ENCODE measurements around the gene NUAK1.

The NUAK1 gene

DNA sequence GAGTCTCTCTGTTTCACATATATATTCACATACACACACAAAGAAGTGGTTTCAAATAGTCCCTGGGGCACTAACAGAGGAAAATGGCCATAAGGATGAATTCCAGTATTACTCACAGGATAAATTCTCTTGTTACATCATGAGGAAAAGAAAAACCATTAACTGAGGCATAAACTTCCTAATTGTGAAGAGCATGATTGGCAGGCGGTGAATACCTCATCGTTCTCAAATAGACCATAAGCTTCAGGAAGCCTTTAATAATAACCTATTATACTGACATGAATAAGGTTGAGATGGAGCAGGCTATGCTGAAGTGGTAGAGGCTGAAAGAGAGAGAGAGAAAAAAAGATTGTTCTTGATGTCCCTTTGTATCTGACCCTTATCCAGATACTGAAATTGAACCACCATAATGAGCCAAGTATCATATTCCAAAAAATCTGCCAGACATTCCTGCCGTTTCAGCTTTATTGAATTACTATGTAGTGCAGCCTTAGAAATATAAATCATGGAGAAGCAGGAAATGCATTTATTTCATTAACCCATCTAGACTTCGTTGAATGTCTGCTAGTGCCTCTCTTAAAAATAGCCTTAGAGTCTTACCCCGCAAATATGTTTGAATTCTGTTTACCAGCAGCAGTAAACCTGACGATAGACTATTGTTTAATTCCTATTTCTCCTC, 86.8 kb downstream of the NUAK1 start:
- DNase-seq = no peak

DNA sequence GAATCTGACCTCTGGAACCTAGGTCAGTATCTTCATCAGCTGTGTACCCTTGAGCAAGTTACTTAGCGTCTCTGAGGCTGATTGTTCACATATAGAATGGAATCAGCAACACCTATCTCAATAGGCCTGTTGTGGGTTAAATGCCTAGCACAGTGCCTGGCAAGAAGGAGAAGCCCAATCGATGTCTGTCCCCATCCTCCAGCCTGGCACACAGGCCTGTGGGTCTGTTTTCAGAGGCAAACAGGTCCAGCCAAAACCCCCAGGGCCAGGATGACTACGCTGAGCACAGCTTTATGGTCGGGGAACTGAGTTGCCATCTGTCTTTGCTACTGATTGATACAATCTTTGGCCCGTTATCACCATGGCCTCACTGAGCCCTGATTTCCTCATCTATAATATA, 89.2 kb downstream of the NUAK1 start:
- DNase-seq = no peak

DNA sequence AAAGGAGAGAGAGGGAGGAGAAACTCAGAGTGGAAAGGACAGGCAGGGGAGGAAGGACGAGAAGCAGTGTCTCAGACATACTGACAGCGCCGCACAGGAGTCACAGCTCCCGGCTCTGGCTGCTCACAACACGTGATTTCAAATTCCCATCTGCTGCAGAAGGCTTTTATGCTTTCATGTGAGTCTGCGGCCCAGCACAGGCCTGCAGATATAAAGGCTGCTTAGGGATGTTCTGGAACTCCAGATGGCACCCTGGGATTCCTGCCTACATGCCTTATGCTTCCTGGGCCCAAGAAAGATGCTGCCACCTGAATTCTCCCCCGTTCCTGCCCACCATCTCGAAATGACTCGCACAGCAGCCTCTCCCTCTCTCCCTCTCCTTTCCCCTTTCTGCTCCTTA, 89.6 kb downstream of the NUAK1 start:
- DNase-seq = no peak

DNA sequence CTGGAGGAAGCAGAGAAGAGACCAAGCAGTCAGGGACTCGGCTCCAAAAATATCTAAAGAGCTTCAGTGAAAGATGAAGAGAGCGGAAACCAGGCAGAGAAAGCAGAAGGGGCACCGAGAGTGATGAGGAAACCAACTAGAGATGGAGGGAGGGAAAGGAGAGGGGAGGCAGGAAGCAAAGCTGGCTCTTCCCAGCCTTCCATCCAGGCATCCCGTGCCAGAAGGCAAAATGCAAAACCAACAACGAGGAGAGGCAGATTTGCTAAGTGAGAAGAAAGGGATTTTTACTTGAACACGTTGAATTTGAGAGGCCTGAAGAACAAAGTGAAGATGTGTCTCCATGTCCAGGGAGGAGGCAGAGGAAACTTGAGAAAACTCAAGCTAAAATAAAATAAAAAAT, 90.1 kb downstream of the NUAK1 start:
- no peak for DNase-seq

DNA sequence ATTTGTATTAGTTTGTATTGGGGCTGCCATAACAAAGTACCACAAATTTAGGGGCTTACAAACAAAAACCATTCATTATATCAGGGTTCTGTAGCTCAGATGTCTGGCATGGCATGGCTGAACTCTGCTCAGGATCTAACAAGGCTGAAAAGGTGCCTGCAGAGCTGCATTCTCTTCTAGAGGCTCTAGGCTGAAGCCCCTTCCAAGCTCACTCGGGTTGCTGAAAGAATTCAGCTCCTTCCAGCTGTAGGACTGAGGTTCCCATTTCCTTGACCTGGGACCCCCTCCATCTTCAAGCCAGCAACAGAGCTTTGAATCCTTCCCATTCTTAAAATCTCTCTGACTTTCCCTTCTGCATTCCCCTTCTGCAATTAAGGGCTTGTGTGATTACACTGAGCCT, 90.7 kb downstream of the NUAK1 start:
- DNase-seq = no peak

DNA sequence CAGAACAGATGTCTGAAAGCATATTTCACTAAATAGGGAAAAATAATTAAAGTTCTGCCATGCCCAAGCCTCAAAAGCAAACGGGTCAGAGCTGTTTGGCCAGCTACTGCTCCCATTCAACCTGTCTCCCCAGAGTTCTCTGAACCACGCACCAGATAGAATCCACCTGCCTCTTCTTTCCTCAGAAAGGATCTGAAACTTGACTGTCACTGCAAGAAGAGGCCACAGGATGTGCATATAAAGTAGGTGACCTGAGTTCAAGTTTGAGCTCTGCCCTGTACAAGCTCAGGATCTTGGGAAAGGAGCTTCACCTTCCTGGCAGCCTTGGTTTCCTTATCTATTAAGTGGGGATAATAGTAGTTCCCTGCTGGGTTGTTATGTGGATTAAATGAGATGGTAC, 91.8 kb downstream of the NUAK1 start:
- DNase-seq = no peak

DNA sequence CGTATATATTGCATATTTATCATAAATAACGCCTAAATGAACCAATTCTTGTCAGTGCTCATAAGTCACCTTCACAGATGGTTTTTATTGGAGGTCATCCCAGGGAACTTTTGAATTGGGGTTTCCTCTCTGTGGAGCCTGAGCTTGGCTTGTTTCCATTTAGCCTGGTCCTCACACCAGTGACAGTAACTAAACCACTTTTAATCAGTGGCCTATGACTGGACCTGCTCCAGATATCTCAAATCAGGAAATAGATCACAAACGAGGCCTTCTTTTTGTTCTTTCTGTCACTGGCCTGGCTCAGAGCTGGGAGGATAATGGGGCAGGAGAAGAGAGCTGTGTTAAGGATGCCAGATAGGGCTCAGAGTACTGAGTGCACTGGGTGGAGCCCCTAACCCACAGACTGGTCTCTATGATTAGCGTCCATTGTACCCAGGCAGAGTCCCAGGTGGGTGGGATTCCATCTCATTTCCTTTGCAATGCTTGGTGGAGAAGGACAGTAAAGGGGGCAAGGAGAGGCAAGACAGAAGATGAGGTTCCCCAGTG, 92.4 kb downstream of the NUAK1 start:
- DNase-seq = no peak

DNA sequence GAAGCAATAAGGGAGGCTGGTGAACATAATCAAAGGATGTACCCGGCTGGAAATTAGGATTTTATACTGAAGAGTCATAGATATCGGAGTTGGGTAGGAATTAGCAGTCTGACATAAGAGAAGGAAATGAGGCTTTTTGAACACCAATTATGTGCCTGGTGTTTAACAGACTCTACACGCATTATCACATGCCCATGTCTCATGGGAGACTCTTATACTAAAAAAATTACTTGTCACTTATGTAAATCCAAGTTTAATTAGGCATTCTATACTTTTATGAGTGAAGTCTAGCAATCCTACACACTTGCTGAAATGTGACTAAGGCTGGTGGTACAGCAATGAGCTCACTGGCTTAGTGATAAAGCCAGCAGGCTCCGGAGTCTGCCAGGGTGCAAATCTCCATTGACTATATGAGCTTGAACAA, 93.5 kb downstream of the NUAK1 start:
- DNase-seq = no peak

DNA sequence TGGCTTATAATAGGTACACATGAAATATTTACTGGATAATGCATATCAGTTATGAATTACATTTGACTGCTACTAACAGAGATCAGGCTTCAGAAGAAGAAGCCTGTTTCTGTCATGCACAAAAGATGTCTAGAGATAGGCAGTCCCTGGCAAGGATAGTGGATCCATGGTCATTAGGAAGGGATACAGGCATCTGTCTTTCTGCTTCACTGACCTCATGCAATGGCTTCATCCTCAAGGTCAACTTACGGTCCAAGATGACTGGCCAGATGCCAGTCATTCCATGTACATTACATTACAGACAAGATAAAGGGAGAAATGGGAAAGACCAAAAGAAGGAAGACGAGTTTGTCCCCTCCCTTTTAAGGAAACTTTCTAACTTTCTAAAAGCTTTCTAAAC, 94.0 kb downstream of the NUAK1 start:
- DNase-seq = no peak

DNA sequence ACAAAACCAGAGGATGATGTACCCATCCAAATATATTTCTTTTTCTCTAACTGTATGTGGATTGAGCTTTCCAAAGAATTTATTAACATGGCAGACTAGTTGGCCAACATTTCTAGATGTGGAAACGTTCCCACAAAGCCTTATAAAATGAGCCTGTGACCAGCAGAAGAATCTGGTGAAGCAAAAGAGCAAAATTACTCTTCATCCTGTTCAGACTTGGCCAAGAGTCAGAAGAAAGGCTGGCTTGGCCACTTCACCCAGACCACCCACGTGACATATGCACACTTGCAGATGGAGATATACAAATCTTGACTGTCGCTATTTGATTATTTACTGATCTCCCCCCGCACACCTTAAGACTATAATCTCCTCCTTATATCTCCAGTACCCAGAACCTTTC, 96.7 kb downstream of the NUAK1 start:
- DNase-seq = no peak

DNA sequence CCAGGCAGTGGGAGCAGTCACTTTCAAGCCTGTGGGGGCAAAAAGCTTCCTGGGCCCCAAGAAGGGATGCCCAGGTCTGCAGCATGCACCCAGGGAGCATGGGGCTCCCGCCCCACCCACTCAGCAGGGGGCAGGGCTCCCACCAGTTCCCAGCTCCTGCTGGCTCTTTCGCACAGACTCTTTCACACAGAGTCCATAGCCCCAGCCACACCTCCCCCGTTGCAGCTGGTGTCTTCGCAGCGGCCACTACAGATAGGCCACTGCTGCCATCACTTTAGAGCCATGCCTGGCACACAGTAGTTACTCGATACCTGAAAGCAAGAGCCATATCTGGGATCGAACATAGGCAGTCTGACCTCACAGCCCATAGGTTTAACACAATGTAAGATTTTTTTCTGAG, 98.2 kb downstream of the NUAK1 start:
- no peak for DNase-seq

DNA sequence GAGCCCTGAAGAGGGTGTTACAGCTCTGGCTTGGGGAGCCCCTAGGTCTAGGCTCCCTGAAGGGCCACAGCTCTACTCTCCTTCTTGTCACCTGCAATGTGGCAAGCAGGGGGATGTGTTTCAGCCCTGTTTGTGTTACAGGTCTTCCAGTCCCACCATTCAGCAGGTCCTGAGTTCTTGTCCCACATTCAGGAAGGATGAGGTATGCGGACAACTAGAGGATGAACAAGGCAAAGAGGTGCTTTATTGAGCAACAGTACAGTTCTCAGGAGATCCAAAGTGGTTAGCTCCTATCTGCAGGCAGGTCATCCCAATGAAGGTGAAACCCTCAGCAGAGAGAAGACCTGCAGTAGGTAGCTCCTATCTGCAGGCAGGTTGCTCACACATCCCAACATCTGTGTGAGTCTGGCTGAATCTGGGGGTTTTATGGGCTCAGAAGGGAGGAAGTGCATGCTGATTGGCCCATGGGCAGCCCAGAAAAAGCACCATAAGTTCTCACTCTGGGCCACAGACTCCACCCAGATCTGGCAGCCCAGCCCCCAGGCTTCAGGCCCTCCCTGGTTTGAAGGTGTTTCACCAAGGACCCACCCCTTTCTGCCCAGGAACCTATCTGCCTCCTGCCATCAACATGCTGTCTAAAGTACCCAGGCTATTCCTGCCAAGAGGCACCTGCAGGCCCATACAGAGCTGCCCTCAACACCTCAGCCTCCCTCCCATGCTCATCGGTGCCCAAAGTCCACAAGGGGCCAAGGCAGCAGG, 98.9 kb downstream of the NUAK1 start:
- no peak for DNase-seq

DNA sequence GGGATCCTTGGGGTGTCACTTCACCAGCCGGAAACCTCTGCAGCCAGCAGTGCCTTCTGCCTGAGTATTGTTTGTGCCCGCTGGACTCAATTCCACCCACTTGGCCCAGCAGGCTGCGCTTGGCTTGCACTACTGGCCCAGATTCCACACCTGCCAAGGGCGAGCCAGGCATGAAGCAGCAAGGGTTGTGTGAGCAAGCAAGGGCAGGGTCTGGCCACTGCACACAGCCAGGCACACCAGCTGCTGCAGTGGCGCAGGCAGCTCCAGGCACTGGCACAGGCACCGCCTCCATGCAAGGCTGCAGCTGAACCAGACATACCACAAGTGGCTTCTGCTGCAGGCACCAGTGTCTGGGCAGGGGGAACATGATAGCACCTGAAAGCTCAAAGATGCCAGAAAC, 99.5 kb downstream of the NUAK1 start:
- no peak for DNase-seq

DNA sequence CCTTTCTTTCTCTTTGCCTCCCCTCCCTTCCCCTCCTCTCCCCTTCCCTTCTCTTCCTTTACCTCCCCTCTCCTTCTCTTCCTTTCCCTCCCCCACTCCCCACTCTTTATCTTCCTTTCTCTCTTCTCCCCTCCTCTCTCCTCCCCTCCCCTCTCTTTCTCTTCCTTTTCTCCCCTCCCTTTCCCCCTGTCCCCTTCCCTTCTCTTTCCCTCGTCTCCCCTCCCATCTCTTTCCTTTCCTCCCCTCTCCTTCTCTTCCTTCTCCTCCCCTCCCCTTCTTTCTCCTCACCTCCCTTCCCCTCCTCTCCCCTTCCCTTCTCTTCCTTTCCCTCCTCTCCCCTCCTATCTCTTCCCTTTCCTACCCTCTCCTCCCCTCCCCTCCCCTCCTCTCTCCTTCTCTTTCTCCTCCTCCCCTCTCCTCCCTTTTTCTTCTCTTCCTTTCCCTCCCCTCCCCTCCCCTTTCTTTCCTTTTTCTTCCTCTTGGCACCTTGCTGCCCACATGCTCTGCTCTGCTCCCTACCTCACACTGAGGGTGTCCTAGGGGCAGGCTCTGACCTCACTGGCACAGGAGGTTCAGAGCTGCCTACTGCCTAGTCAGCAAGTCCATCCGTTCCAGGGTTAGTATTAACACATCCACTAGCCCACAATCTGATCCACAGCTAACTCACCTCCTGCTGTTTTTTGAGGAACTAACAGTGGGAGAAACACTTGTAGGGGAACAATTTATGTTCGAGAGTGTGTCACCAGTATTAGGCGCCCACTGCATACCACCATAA, 101.0 kb downstream of the NUAK1 start:
- no peak for DNase-seq

DNA sequence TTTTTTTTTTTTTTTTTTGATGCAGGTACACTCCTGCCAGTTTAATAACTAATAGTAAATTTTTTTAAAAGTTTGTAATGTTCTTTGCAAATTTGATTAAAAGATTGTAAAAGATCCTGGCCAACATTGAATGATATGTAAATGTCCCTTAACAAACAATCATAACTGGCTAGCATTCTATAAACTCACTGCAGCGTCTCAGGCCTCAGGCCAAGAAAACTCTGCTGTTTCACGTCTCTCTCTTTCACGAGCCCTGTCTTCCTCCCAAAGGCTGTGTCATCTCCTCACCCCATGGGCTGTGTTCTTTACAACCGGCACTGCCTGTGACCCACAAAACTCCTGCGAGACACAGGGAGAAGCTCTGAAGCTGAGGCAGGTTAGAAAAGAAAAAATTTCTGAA, 103.3 kb downstream of the NUAK1 start:
- DNase-seq = no peak

DNA sequence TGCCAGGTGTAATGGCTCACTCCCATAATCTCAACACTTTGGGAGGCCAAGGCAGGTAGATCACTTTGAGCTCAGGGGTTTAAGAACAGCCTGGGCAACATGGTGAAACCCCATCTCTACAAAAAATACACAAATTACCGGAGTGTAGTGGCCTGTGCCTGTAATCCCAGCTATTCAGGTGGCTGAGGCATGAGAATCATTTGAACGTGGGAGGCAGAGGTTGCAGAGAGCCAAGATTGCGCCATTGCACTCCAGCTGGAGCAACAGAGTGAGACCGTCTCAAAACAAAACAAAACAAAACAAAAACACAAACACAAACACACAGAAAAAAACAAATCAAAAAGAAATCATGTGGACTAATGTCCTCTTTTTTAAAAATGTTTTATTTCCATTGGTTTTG, 104.4 kb downstream of the NUAK1 start:
- no peak for DNase-seq

DNA sequence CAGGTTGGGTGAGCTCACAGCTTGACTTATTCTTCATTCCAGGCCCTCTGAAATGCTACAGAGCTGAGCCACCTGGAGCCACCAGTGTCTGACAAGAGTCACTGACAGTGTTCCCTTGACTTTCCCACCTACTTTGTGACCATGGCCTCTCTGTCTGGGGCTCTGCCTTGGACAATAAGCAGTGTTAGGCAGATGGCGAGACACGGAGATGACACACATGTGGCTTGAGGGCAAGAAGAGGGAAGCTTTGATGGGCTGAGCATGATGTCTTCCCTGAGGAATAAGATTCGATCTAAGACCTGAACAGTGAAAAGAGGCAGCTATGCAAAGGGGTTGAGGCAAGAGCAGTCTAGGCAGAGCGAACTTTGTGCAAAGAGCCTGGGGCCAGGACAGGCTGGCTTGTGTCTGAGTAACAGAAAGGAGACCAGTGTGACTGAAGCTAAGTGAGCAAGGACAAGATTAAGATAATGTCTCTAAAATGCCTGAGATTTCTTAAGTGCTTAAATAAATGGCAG, 105.5 kb downstream of the NUAK1 start:
- no peak for DNase-seq

DNA sequence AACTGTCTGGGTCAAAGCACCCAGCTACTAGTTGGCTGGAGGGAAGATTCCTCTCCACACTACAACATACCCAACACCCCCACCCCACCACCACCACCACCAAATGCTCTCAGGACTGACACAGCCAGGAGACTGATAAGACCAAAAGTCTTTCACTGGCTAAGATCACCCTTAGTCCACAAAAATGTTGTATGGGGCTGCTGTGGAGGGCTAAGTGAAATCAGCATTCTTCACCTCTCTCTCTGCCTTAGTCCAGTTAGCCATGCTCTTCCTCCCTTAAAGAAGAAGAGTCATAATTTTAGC, 106.2 kb downstream of the NUAK1 start:
- no peak for DNase-seq

DNA sequence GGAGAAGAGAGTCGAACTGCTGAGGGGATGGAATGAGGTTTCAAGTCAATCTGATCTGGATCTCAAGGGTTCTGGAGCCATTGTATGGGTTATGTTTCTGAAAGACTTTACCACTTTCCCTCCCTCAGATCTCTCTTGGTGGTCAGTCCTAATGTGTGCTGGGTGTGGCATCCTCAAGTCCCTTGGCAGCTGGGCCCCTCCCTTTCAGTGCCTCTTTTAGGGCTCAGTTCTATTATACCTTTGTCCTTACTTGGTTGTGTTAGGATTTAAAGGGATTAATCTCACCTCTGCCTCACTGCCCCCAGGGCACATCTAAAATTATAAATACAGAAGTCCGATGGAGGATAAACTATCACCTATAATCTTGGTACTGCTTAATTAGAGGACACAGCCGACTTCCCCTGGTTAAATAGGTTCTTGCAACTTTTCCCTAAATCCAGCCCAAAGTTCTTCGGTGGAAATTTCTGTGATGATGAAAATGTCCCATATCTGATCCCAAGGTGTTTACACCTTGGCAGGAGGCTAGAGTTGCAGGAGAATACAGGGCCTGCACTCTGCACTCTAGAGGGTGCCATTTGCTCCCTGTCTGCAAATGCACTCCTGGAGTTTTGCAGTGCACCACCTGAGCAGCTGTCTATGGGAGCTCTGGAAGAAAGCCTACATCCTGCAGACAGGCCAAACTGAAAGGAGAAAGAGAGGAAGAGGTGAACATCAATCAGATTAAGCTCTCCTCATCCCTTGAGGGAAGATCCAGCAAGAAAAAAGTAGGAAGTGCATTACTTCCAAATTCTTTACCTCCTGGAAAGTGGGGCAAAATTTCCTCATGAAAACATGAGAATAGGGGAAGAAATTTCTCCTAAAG, 106.8 kb downstream of the NUAK1 start:
- DNase-seq = no peak

DNA sequence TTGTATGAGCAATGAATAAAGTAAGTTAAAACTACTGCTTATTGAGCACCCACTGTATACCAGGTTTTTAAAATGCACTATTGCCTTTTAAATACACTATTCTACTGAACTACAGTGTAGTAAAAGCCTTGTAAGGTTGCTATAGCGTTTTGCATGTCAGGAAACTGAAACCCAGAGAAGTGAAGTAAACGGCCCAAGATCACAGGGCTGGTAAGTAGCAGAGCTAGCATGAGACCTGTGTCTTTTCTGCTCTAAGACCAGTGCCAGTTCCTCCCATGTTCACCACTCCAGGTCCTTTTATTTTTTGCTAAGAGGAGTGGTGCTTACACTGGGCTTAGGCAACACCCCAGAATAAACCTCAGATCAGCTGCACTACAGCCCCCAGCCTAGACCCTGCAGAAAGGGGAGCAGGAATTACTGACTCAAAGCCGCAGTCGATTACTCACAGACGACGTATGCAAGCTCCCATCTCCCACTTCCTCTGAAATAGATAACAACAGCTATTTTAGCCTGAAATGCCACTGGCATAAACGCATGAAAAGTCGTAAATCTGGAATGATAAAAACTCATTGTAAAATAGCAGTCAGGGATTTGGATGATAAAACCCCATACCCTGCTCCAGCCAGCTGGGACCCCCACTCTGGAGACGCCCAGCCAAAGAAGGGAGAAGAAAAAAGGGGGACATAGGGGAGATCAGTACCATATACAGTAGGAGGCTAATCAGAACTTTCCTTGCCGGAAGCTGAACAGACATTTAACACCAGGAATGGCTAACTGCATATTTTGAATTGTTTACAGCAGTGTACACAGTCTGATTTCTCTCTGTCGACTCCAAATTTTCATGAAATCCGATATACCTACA, 108.3 kb downstream of the NUAK1 start:
- DNase-seq = no peak

DNA sequence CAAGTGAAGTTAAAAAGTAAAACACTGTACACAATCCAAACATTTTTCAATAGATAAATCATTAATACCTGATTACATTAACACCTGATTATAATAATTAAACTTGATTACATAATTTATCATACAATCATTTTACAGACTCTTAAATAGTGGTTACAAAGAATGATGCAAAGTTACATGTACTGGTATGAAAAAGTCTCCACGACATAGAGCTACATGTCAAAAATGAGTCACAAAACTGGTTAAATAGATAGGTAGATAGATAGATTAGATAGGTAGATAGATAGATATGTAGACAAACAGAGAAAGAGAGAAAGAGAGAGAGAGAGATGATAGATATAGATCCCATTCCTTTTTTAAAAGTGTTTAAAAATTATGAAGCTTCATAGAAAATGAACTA, 109.2 kb downstream of the NUAK1 start:
- DNase-seq = no peak

DNA sequence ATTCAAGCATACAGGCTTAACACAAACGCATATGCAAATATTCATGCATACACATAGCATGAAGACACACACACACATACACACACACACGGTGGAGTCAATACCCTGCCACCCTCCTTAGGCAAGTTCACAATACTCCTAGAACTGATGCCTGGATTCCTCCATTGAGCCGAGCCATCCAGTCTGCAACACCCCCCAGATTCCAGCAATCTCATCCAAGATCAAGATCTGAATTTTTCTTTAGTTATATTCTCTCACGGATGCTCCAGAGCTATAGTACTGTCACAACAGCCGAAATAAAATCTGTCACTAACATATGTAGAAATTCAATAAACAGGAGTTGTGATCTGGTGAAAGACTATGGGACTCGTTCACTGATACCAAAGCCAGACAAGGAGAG, 110.8 kb downstream of the NUAK1 start:
- DNase-seq = no peak
